IMR-90 (cell line): ENCODE data around the gene PRKCE. TPM values are rescaled to one million over a fixed set of nuclear protein-coding genes. Genes with fewer than 3 reads are reported as not detected.

ENCODE experiments used
- ATAC-seq: fragments of 200-7000 bp; cut with Tn5 transposase; 2 replicates; pipeline ENCODE4 v1.9.1; 2020; ENCODE audit warnings: low read depth, mild to moderate bottlenecking, moderate library complexity
- BruUV-seq: library from RNA; stranded (reverse); fragments of 400-500 nt; replicated peaks from 2 replicates; lab custom pipeline; 2021; lab: Mats Ljungman, UMichigan
- CTCF ChIA-PET: fragments of 300-600 bp; formaldehyde crosslinking; extraction: SDS; loops from one replicate; lab custom pipeline; 2021; ENCODE audit warnings: antibody characterized with exemption; lab: Yijun Ruan, JAX
- POLR2A ChIA-PET: fragments of 300-600 bp; sonication (Branson Sonifier 250); formaldehyde crosslinking; loops from one replicate; lab custom pipeline; 2022; ENCODE audit warnings: antibody characterized with exemption; ENCODE audit not compliant: unreplicated experiment; lab: Charles Lee
- DNase-seq: peaks from one replicate; pipeline ENCODE4 v3.0.0; 2013
- H2AFZ ChIP-seq: replicated peaks from 2 replicates; pipeline ENCODE3; 2013; ENCODE audit warnings: low read length, mild to moderate bottlenecking; ENCODE audit not compliant: poor library complexity
- H2AK5ac ChIP-seq: 2 replicates; pipeline ENCODE4 v1.6.1; 2013; ENCODE audit warnings: low read depth, low read length, inconsistent platforms
- H2AK9ac ChIP-seq: replicated peaks from 2 replicates; pipeline ENCODE3; 2013; ENCODE audit warnings: mild to moderate bottlenecking, low read depth, low read length, moderate library complexity; ENCODE audit not compliant: poor library complexity
- H2BK120ac ChIP-seq: 2 replicates; pipeline ENCODE4 v1.6.1; 2013; ENCODE audit warnings: low read depth, low read length, inconsistent platforms
- H2BK15ac ChIP-seq: 3 replicates; pipeline ENCODE4 v1.6.1; 2013; ENCODE audit warnings: low read depth, low read length, inconsistent platforms
- H2BK20ac ChIP-seq: 2 replicates; pipeline ENCODE4 v1.6.1; 2013; ENCODE audit warnings: low read depth, mild to moderate bottlenecking, inconsistent platforms, low read length, moderate library complexity
- H2BK5ac ChIP-seq: 2 replicates; pipeline ENCODE4 v1.6.1; 2013; ENCODE audit warnings: mild to moderate bottlenecking, low read depth, low read length, inconsistent platforms; ENCODE audit not compliant: poor library complexity, severe bottlenecking
- H3K14ac ChIP-seq: replicated peaks from 2 replicates; pipeline ENCODE4 v1.6.1; 2013; ENCODE audit warnings: low read depth, low read length, inconsistent platforms
- H3K18ac ChIP-seq: 2 replicates; pipeline ENCODE4 v1.6.1; 2013; ENCODE audit warnings: low read depth, low read length, control low read depth
- H3K23ac ChIP-seq: 2 replicates; pipeline ENCODE4 v1.6.1; 2013; ENCODE audit warnings: low read depth, low read length, inconsistent platforms
- H3K27ac ChIP-seq: 2 replicates; pipeline ENCODE4 v1.5.1; 2013; ENCODE audit warnings: mild to moderate bottlenecking, control low read depth, low read length; ENCODE audit not compliant: insufficient read depth
- H3K27me3 ChIP-seq: 2 replicates; pipeline ENCODE4 v1.6.1; 2013; ENCODE audit warnings: low read length; ENCODE audit not compliant: control insufficient read depth, insufficient read depth
- H3K36me3 ChIP-seq: 2 replicates; pipeline ENCODE4 v1.6.1; 2013; ENCODE audit warnings: low read length, mixed read lengths; ENCODE audit not compliant: control insufficient read depth, insufficient read depth
- H3K4ac ChIP-seq: 2 replicates; pipeline ENCODE4 v1.6.1; 2013; ENCODE audit warnings: low read depth, low read length, inconsistent platforms
- H3K4me1 ChIP-seq: 2 replicates; pipeline ENCODE4 v1.6.1; 2013; ENCODE audit warnings: low read length, mixed read lengths; ENCODE audit not compliant: control insufficient read depth, insufficient read depth
- H3K4me2 ChIP-seq: 2 replicates; pipeline ENCODE4 v1.6.1; 2013; ENCODE audit warnings: low read depth, mild to moderate bottlenecking, control low read depth, low read length, moderate library complexity
- H3K4me3 ChIP-seq: 2 replicates; pipeline ENCODE4 v1.5.1; 2013; ENCODE audit warnings: low read depth, mild to moderate bottlenecking, control low read depth, low read length, moderate library complexity; ENCODE audit not compliant: insufficient read depth
- H3K56ac ChIP-seq: 2 replicates; pipeline ENCODE4 v1.6.1; 2013; ENCODE audit warnings: low read length, inconsistent platforms; ENCODE audit not compliant: insufficient read depth; ENCODE audit errors: extremely low read depth
- H3K79me1 ChIP-seq, 2 experiments: 2 replicates each; pipeline ENCODE4 v1.6.1; 2013; ENCODE audit warnings: low read length in 2 of 2, inconsistent platforms in 1 of 2, low read depth in 1 of 2
- H3K9ac ChIP-seq: 2 replicates; pipeline ENCODE4 v1.6.1; 2013; ENCODE audit warnings: low read depth, low read length, control low read depth
- H3K9me1 ChIP-seq: 2 replicates; pipeline ENCODE4 v1.6.1; 2013; ENCODE audit warnings: low read length, inconsistent platforms; ENCODE audit not compliant: insufficient read depth
- H3K9me3 ChIP-seq: 2 replicates; pipeline ENCODE4 v1.6.1; 2013; ENCODE audit warnings: low read length; ENCODE audit not compliant: control insufficient read depth, insufficient read depth
- H4K20me1 ChIP-seq: 2 replicates; pipeline ENCODE4 v1.6.1; 2013; ENCODE audit warnings: low read length, inconsistent platforms; ENCODE audit not compliant: insufficient read depth
- H4K5ac ChIP-seq: 2 replicates; pipeline ENCODE4 v1.6.1; 2013; ENCODE audit warnings: mild to moderate bottlenecking, low read depth, low read length, control low read depth
- H4K8ac ChIP-seq, 2 experiments: 2 replicates each; pipeline ENCODE4 v1.6.1; 2013; ENCODE audit warnings: low read depth in 2 of 2, low read length in 2 of 2, control low read depth in 1 of 2, inconsistent platforms in 1 of 2
- H4K91ac ChIP-seq: 2 replicates; pipeline ENCODE4 v1.6.1; 2013; ENCODE audit warnings: low read depth, low read length, inconsistent platforms; ENCODE audit not compliant: insufficient read depth
- BHLHE40 ChIP-seq: fragments of 150-350 bp; IDR thresholded peaks from 2 replicates; pipeline ENCODE4 v1.6.1; 2016; ENCODE audit warnings: mild to moderate bottlenecking, low read depth, low read length
- CEBPB ChIP-seq: IDR thresholded peaks from 2 replicates; pipeline ENCODE4 v1.6.1; 2012; ENCODE audit warnings: low read depth, low read length, improper control_type of control experiment
- CHD1 ChIP-seq: IDR thresholded peaks from 2 replicates; pipeline ENCODE4 v1.6.1; 2012; ENCODE audit warnings: low read depth, low read length, improper control_type of control experiment
- CTCF ChIP-seq: conservative IDR thresholded peaks from 2 replicates; pipeline ENCODE4 v1.5.1; 2012; ENCODE audit warnings: mild to moderate bottlenecking, low read depth, low read length, improper control_type of control experiment
- ELK1 ChIP-seq: fragments of 150-350 bp; IDR thresholded peaks from 2 replicates; pipeline ENCODE4 v1.6.1; 2016; ENCODE audit warnings: low read depth, mild to moderate bottlenecking, low read length, moderate library complexity, borderline replicate concordance
- FOS ChIP-seq: fragments of 150-350 bp; IDR thresholded peaks from 2 replicates; pipeline ENCODE4 v1.6.1; 2016; ENCODE audit warnings: low read depth, low read length
- MAFK ChIP-seq: IDR thresholded peaks from 2 replicates; pipeline ENCODE4 v1.6.1; 2012; ENCODE audit warnings: low read depth, low read length, improper control_type of control experiment
- MAZ ChIP-seq: IDR thresholded peaks from 2 replicates; pipeline ENCODE4 v1.6.1; 2012; ENCODE audit warnings: low read depth, mild to moderate bottlenecking, low read length, improper control_type of control experiment, moderate library complexity, borderline replicate concordance
- MXI1 ChIP-seq: IDR thresholded peaks from 2 replicates; pipeline ENCODE4 v1.6.1; 2012; ENCODE audit warnings: low read depth, mild to moderate bottlenecking, low read length, moderate library complexity, borderline replicate concordance
- NFE2L2 ChIP-seq: fragments of 150-350 bp; IDR thresholded peaks from 2 replicates; pipeline ENCODE4 v1.6.1; 2016; ENCODE audit warnings: low read depth, mild to moderate bottlenecking, low read length
- POLR2A ChIP-seq: IDR thresholded peaks from 2 replicates; pipeline ENCODE4 v1.6.1; 2012; ENCODE audit warnings: mild to moderate bottlenecking, low read depth, low read length
- RAD21 ChIP-seq: IDR thresholded peaks from 2 replicates; pipeline ENCODE4 v1.6.1; 2012; ENCODE audit warnings: low read length, improper control_type of control experiment
- RFX5 ChIP-seq: IDR thresholded peaks from 2 replicates; pipeline ENCODE4 v1.8.0; 2012; ENCODE audit warnings: low read depth, mild to moderate bottlenecking, low read length, moderate library complexity
- SMC3 ChIP-seq: fragments of 150-350 bp; IDR thresholded peaks from 2 replicates; pipeline ENCODE4 v1.6.1; 2016; ENCODE audit warnings: low read depth, mild to moderate bottlenecking, antibody characterized with exemption, low read length, moderate library complexity
- WGBS, 2 experiments: methylation state at CpG; one replicate each; pipeline versions ENCODE4 v1.1.5 to v1.1.7; 2013; ENCODE audit warnings: missing lambda C conversion rate in 2 of 2; ENCODE audit not compliant: insufficient read length in 1 of 2; ENCODE audit errors: extremely low coverage in 2 of 2; 5-methylcytosine and 5-hydroxymethylcytosine counted together
- dilution Hi-C: fragments of 300-500 bp; cut with HindIII; formaldehyde crosslinking; loops from one replicate; pipeline ENCODE4 v1.14.3; 2018; ENCODE audit warnings: low sequenced_read_pairs; ENCODE audit not compliant: unreplicated experiment
- in situ Hi-C: fragments of 300-500 bp; cut with MboI; formaldehyde crosslinking; loops from 3 replicates; pipeline ENCODE4 v1.14.3; 2019; ENCODE audit warnings: low sequenced_read_pairs, inconsistent platforms, mixed read lengths
- intact Hi-C: fragments of 100-400 bp; cut with micrococcal nuclease; formaldehyde crosslinking; loops from 2 replicates; pipeline ENCODE4 v1.10.0; 2022
- polyA plus RNA-seq, 3 experiments: library from polyadenylated mRNA; depleted of rRNA; stranded (reverse); fragments of >200 nt; gene quantifications; 2 replicates each; pipeline ENCODE4 v1.2.3, GENCODE V29; 2012; ENCODE audit warnings: low replicate concordance in 1 of 3
- total RNA-seq: library from RNA; depleted of rRNA; stranded (reverse); fragments of >200 nt; gene quantifications from 2 replicates; pipeline ENCODE4 v1.2.3, GENCODE V29; 2012
- TF ChIP-seq, protein P1 (sequence below): fragments of 150-350 bp; IDR thresholded peaks from 2 replicates; pipeline ENCODE4 v1.6.1; 2017; ENCODE audit warnings: mild to moderate bottlenecking, antibody characterized with exemption, low read length, low read depth

Gene PRKCE
- total and polyA plus RNA-seq, 2 of the 4 experiments (the other 2 are of a cell fraction): 8.1 to 32.4 TPM

DNA sequence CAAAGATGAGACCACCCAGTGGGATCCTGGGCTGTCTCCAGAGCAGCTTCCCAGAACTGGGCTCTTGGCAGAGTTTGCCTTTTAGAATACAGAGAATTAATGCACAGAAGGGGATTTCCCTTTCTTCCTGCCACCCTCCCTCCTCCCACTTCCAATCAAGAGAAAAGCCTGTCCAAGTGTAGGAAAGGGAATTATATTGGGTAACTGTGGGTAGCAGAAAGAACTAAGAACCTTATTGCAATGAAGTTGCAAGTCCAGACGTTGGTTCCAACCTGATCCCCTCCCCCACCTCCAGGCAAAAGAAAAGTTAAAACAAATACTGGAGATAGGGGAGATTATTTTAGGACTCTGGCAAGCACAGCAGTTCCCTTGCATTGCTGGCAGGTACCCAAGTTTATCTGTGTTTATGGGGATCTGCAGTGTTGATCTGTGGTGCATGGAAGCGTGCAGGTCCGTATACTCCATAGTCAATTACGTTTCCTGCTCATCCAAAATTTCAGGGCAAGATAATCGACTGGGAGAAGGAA is 114.3 kb downstream of the PRKCE start:
- H2BK15ac ChIP-seq: no peak overlapping the region
- no TSS peak for BruUV-seq
- no peaks in the 10 kb centered on the region for H3K9me3 ChIP-seq
- no peak overlapping the region for H2AK5ac ChIP-seq
- no peak for ATAC-seq
- H3K9me1 ChIP-seq: 0 out of 2 replicates have a peak, but pooled peaks cover 2% of the 10 kb centered on the region
- no peak overlapping the region for H2BK20ac ChIP-seq
- H3K14ac ChIP-seq: no peak overlapping the region
- dilution Hi-C loops: no loop called here
- H3K4me3 ChIP-seq: no peak overlapping the region
- H3K79me1 ChIP-seq: peaks cover 12 to 24% of the 10 kb centered on the region in 2 experiments; a peak in 3 of 4 replicates
- H2AK9ac ChIP-seq: peak overlapping the region; percentile 68
- intact Hi-C loops: no loop called here
- no peak overlapping the region for H2BK5ac ChIP-seq
- H3K4me1 ChIP-seq: peaks cover 6% of the 10 kb centered on the region; the same call in 1 of the 2 replicates
- WGBS, 2 experiments: no CpG with 5 or more reads among the region's 5 CpGs
- H2BK120ac ChIP-seq: no peak overlapping the region
- no peak overlapping the region for H4K5ac ChIP-seq
- H3K4me2 ChIP-seq: no peak overlapping the region
- no peak overlapping the region for H3K23ac ChIP-seq
- peak; percentile 36 for DNase-seq
- no peak overlapping the region for H3K9ac ChIP-seq
- H3K56ac ChIP-seq: no peak overlapping the region
- H3K27ac ChIP-seq: no peak overlapping the region
- ChIA-PET CTCF (interaction anchor here (0.6 kb wide), 1 partner anchor 10 kb away, joined by 3 read pairs; no protein-coding TSS in a partner anchor), POLR2A (no interaction called here)
- peaks cover 8% of the 10 kb centered on the region; the same call in 1 of the 2 replicates for H4K20me1 ChIP-seq
- H4K91ac ChIP-seq: no peak overlapping the region
- H2AFZ ChIP-seq: no peak overlapping the region
- H3K4ac ChIP-seq: no peak overlapping the region
- no peak overlapping the region for H4K8ac ChIP-seq
- in situ Hi-C loops: no loop called here
- TF ChIP-seq FOS (no peak), CTCF (no peak), ELK1 (no peak), NFE2L2 (no peak), RAD21 (no peak), MAZ (no peak), SMC3 (no peak), MAFK (no peak), BHLHE40 (no peak), POLR2A (no peak), CEBPB (no peak), RFX5 (no peak), CHD1 (no peak), MXI1 (no peak)
- TF ChIP-seq, protein P1, sequence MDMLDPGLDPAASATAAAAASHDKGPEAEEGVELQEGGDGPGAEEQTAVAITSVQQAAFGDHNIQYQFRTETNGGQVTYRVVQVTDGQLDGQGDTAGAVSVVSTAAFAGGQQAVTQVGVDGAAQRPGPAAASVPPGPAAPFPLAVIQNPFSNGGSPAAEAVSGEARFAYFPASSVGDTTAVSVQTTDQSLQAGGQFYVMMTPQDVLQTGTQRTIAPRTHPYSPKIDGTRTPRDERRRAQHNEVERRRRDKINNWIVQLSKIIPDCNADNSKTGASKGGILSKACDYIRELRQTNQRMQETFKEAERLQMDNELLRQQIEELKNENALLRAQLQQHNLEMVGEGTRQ: no peak
- no peak overlapping the region for H3K18ac ChIP-seq
- no peaks in the 10 kb centered on the region for H3K36me3 ChIP-seq
- no peaks in the 10 kb centered on the region for H3K27me3 ChIP-seq
